ENCODE data around the gene CES4A.

The CES4A gene

GRCh38 chr16:67024384-67025209 lies 36.2 kb downstream of the CES4A start:
- H3K27me3 ChIP-seq (ENCODE audit: low read depth): no peaks in the 10 kb centered on the region
- in situ Hi-C loops (cut with MboI; ENCODE audit: low sequenced_read_pairs): no loop called here
- DNase-seq (ENCODE audit: low spot score in 2 of 2): no peak
- no peaks in the 10 kb centered on the region for H3K9me3 ChIP-seq
- peaks cover 3% of the 10 kb centered on the region; the same call in 1 of the 2 replicates for H3K4me1 ChIP-seq
- H3K4me3 ChIP-seq: no peak overlapping the region
- peaks cover 4% of the 10 kb centered on the region for H3K36me3 ChIP-seq (replicated peaks)

DNA sequence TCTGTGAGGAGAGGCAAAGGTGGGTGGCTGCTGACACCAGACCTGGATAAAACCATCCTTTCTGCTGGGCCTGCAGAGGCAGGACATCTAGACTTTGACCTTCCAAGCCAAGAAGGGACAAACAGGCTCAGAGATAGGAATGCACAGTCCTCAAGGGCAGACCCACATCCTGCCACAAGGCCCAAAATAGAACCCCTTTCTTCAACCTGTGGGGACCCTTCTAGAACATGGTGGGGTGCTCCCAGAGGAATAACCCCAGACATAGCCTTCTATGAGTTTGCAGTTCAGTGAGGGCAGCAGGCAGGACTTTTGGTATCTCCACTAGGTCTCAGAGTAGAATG lies 36.8 kb downstream of the CES4A start:
- Histone ChIP-seq H3K9me3 (no peaks in the 10 kb centered on the region), H3K36me3 (replicated peaks) (peaks cover 9% of the 10 kb centered on the region), H3K4me3 (no peak overlapping the region), H3K4me1 (peaks cover 3% of the 10 kb centered on the region; the same call in 1 of the 2 replicates), H3K27me3 (ENCODE audit: low read depth) (no peaks in the 10 kb centered on the region)
- no peak for DNase-seq (ENCODE audit: low spot score in 2 of 2)
- in situ Hi-C loops (cut with MboI; ENCODE audit: low sequenced_read_pairs): no loop called here

GRCh38 chr16:67026570-67026969 lies 38.2 kb downstream of the CES4A start:
- in situ Hi-C loops (cut with MboI; ENCODE audit: low sequenced_read_pairs): no loop called here
- H3K4me3 ChIP-seq: no peak overlapping the region
- peaks cover 8% of the 10 kb centered on the region for H3K4me1 ChIP-seq

GRCh38 chr16:67027046-67027445 lies 38.7 kb downstream of the CES4A start:
- H3K27me3 ChIP-seq (ENCODE audit: low read depth): no peaks in the 10 kb centered on the region
- no peak overlapping the region for H3K4me3 ChIP-seq
- H3K9me3 ChIP-seq: no peaks in the 10 kb centered on the region; the same call in 1 of the 2 replicates
- peaks cover 12% of the 10 kb centered on the region for H3K36me3 ChIP-seq (replicated peaks)
- no peak for DNase-seq (ENCODE audit: low spot score in 2 of 2)
- H3K4me1 ChIP-seq: peaks cover 8% of the 10 kb centered on the region
- in situ Hi-C loops (cut with MboI; ENCODE audit: low sequenced_read_pairs): no loop called here

More at GRCh38 chr16:67026570-67026969, 38.2 kb downstream of the CES4A start:
- no peak for DNase-seq (ENCODE audit: low spot score in 2 of 2)
- Histone ChIP-seq H3K27me3 (ENCODE audit: low read depth) (no peaks in the 10 kb centered on the region), H3K9me3 (no peaks in the 10 kb centered on the region; the same call in 1 of the 2 replicates), H3K36me3 (replicated peaks) (peaks cover 12% of the 10 kb centered on the region)

DNA sequence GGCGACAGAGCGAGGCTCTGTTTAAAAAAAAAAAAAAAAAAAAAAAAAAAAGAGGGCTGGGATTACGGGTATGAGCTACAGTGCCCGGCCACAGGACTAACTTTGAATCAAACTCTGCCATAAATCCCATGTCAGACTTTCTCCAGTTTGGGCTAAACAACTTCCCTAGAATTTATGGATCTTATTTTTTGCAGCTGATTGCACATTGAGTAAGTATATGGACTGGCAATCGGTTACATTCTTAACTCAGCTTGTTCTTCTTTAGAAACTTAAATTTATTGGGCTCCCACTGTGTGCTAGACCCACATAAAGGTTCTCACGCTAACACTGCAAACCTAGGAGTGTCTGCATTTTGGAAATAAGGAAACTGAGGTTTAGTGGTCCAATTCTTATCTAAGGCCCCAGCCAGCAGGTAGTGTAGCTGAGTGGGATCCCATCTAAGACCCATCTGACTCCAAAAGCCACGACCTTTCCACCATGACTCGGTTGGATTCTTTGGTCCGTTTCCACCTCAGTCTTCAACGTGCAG lies 39.8 kb downstream of the CES4A start:
- in situ Hi-C loops (cut with MboI; ENCODE audit: low sequenced_read_pairs): no loop called here
- Histone ChIP-seq H3K4me3 (peak overlapping the region; percentile 39), H3K4me1 (peaks cover 8% of the 10 kb centered on the region), H3K9me3 (no peaks in the 10 kb centered on the region; the same call in 1 of the 2 replicates), H3K36me3 (replicated peaks) (peaks cover 17% of the 10 kb centered on the region), H3K27me3 (ENCODE audit: low read depth) (no peaks in the 10 kb centered on the region)
- DNase-seq (ENCODE audit: low spot score in 2 of 2): no peak

DNA sequence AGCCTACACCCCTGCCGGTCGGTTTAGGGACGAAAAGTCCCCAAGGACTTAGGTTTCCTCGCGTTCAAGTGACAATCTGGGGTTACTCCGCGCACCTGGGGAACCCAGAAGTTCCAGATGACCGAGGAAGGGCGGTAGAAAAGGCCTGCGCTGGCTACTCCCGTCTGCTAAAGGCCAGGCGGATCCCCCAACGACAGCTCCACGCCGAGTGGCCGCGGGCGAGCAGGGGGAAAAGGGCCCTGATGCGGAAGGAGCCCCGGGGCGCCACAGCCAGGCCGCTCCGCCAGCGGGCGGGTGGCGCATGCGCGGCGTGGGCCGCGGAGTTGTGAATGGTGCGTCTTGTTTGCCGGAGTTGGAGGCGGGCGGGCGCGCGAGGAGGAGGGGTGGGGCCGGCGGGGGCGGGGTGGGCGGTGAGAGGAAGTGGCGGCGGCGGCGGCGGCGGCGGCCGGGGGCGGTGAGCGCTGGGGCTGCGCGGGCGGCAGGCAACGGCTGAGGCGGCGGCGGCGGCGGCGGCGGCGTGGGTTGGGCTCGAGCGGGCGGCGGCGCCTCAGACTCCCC lies 40.4 kb downstream of the CES4A start, which contains the start of gene CBFB:
CBFB (plus strand) TSS at position 454 of the 558 bp plus-strand sequence. CDS start 259 bp downstream, outside the sequence.
- Histone ChIP-seq H3K36me3 (replicated peaks) (peaks cover 17% of the 10 kb centered on the region), H3K4me3 (peak within 1 kb of the TSS; percentile 68), H3K4me1 (peaks cover 8% of the 10 kb centered on the region), H3K27me3 (ENCODE audit: low read depth) (no peaks in the 10 kb centered on the region), H3K9me3 (no peaks in the 10 kb centered on the region; the same call in 1 of the 2 replicates)
- in situ Hi-C loops (cut with MboI; ENCODE audit: low sequenced_read_pairs): no loop called here
- DNase-seq (ENCODE audit: low spot score in 2 of 2): peak; percentile 85 to 95

- Histone ChIP-seq H3K4me3 (peak overlapping the region; percentile 68), H3K27me3 (ENCODE audit: low read depth) (no peaks in the 10 kb centered on the region), H3K9me3 (no peaks in the 10 kb centered on the region; the same call in 1 of the 2 replicates), H3K4me1 (peaks cover 8% of the 10 kb centered on the region), H3K36me3 (replicated peaks) (peaks cover 17% of the 10 kb centered on the region)
- peak in 1 of 2 experiments; percentile 44 for DNase-seq (ENCODE audit: low spot score in 2 of 2)
- in situ Hi-C loops (cut with MboI; ENCODE audit: low sequenced_read_pairs): no loop called here
These were observed 41.1 kb downstream of the CES4A start for GRCh38 chr16:67029254-67030096.

GRCh38 chr16:67030221-67030962 lies 42.0 kb downstream of the CES4A start:
- peak in 1 of 2 experiments; percentile 34 for DNase-seq (ENCODE audit: low spot score in 2 of 2)
- peak overlapping the region; percentile 68 for H3K4me3 ChIP-seq
- peaks cover 9% of the 10 kb centered on the region for H3K4me1 ChIP-seq
- in situ Hi-C loops (cut with MboI; ENCODE audit: low sequenced_read_pairs): no loop called here
- H3K36me3 ChIP-seq (replicated peaks): peaks cover 17% of the 10 kb centered on the region
- no peaks in the 10 kb centered on the region; the same call in 1 of the 2 replicates for H3K9me3 ChIP-seq
- no peaks in the 10 kb centered on the region for H3K27me3 ChIP-seq (ENCODE audit: low read depth)

DNA sequence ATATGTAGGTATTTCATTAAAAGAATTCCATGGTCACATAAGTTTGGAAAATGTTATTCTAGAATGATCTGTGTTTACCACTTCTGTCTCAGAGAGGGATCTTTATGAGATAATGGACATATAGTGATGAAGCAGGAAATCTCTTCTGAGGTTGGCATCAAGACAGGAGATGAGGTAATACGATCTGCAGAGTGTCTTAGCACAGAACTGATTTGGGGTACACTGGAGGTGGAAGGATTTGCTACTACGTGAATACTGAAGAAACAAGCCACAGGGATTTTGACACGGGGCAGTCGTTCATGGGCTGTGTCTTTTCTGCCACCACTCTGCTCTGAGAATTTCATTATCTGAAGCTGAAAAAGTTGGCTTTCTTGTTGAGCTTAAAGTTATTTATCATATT lies 46.1 kb downstream of the CES4A start:
- peaks cover 31% of the 10 kb centered on the region for H3K36me3 ChIP-seq (replicated peaks)

DNA sequence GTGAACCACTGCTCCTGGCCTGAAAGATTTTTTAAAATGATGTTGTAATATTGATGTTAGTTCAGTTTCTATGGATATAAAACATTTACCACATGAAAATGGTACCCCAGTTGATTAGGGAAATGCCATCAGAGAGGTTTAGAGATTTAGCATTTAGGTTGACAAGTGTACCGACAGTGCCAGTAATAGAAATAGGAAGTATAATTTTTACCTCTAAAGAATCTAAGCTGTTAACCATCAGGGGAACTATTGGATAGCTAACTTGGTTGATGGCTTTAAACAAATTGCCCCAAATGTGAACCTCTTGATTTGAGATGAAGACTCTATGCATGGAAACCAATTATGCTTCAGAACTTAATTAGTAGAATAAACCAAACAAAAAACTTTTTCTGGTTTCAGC lies 47.0 kb downstream of the CES4A start:
- Histone ChIP-seq H3K4me3 (no peak overlapping the region), H3K27me3 (ENCODE audit: low read depth) (no peaks in the 10 kb centered on the region), H3K36me3 (replicated peaks) (peaks cover 32% of the 10 kb centered on the region), H3K9me3 (no peaks in the 10 kb centered on the region; the same call in 1 of the 2 replicates), H3K4me1 (peaks cover 16% of the 10 kb centered on the region)
- in situ Hi-C loops (cut with MboI; ENCODE audit: low sequenced_read_pairs): no loop called here
- no peak for DNase-seq (ENCODE audit: low spot score in 2 of 2)

More for the DNA sequence above, 46.1 kb downstream of the CES4A start:
- peaks cover 16% of the 10 kb centered on the region for H3K4me1 ChIP-seq
- no peaks in the 10 kb centered on the region for H3K27me3 ChIP-seq (ENCODE audit: low read depth)
- DNase-seq (ENCODE audit: low spot score in 2 of 2): no peak
- no peak overlapping the region for H3K4me3 ChIP-seq
- in situ Hi-C loops (cut with MboI; ENCODE audit: low sequenced_read_pairs): no loop called here
- no peaks in the 10 kb centered on the region; the same call in 1 of the 2 replicates for H3K9me3 ChIP-seq

GRCh38 chr16:67036323-67036741 lies 47.9 kb downstream of the CES4A start:
- no peak overlapping the region for H3K4me3 ChIP-seq
- H3K27me3 ChIP-seq (ENCODE audit: low read depth): no peaks in the 10 kb centered on the region
- peaks cover 35% of the 10 kb centered on the region for H3K36me3 ChIP-seq (replicated peaks)
- no peaks in the 10 kb centered on the region for H3K9me3 ChIP-seq
- peak in 1 of 2 experiments; percentile 24 for DNase-seq (ENCODE audit: low spot score in 2 of 2)
- peaks cover 11% of the 10 kb centered on the region for H3K4me1 ChIP-seq
- in situ Hi-C loops (cut with MboI; ENCODE audit: low sequenced_read_pairs): no loop called here

- peaks cover 17% of the 10 kb centered on the region for H3K4me1 ChIP-seq
- peaks cover 30% of the 10 kb centered on the region for H3K36me3 ChIP-seq (replicated peaks)
- H3K4me3 ChIP-seq: no peak overlapping the region
- no peaks in the 10 kb centered on the region for H3K9me3 ChIP-seq
- no peak for DNase-seq (ENCODE audit: low spot score in 2 of 2)
- H3K27me3 ChIP-seq (ENCODE audit: low read depth): no peaks in the 10 kb centered on the region
- in situ Hi-C loops (cut with MboI; ENCODE audit: low sequenced_read_pairs): no loop called here
These were observed 51.1 kb downstream of the CES4A start for GRCh38 chr16:67039260-67040020.
